Upper lobe of left lung (tissue), 6 donors: ENCODE results near the gene NCAPD3. TPM values are rescaled to one million over a fixed set of nuclear protein-coding genes. Genes with fewer than 3 reads are reported as not detected.

Source experiments
- ATAC-seq, 2 donors: fragments of 200-7000 bp; cut with Tn5 transposase; one replicate each; pipeline ENCODE4 v1.9.1; 2022; ENCODE audit warnings: mild to moderate bottlenecking in 2 of 2, moderate library complexity in 2 of 2; ENCODE audit not compliant: low FRiP score in 2 of 2
- DNase-seq, 2 donors: peaks; one replicate each; pipeline ENCODE4 v3.0.0-alpha.2; 2019 to 2020
- H3K27ac ChIP-seq, 4 donors: fragments of 200-600 bp; sonication (generic); one replicate each; pipeline ENCODE4 v1.5.1; 2016 to 2019
- H3K27me3 ChIP-seq, 4 donors: fragments of 200-600 bp; sonication (generic); one replicate each; pipeline ENCODE4 v1.5.1; 2017 to 2019
- H3K36me3 ChIP-seq, 4 donors: fragments of 200-600 bp; sonication (generic); one replicate each; pipeline ENCODE4 v1.5.1; 2016 to 2019
- H3K4me1 ChIP-seq, 4 donors: fragments of 200-600 bp; sonication (generic); one replicate each; pipeline ENCODE4 v1.5.1; 2018 to 2019
- H3K4me3 ChIP-seq, 4 donors: fragments of 200-600 bp; sonication (generic); one replicate each; pipeline ENCODE4 v1.5.1; 2017 to 2019; ENCODE audit warnings: mild to moderate bottlenecking in 2 of 4, moderate library complexity in 1 of 4
- H3K9me3 ChIP-seq, 4 donors: fragments of 200-600 bp; sonication (generic); one replicate each; pipeline ENCODE4 v1.5.1; 2018 to 2019
- CTCF ChIP-seq, 6 experiments: fragments of 450-650 bp in 4 of 6; fragments of 200-600 bp in 2 of 6; sonication (generic) in 2 of 6; IDR thresholded peaks; one replicate each; pipeline ENCODE4 v1.5.1; 2016 to 2019; ENCODE audit warnings: antibody characterized with exemption in 6 of 6
- EP300 ChIP-seq, 4 donors: sonication (generic); formaldehyde crosslinking; IDR thresholded peaks; one replicate each; pipeline ENCODE4 v1.5.1; 2017; ENCODE audit warnings: antibody characterized with exemption in 4 of 4, control low read depth in 2 of 4
- POLR2A ChIP-seq, 4 donors: fragments of 450-650 bp; IDR thresholded peaks; one replicate each; pipeline ENCODE4 v1.5.1; 2016 to 2017; ENCODE audit warnings: antibody characterized with exemption in 4 of 4, mild to moderate bottlenecking in 2 of 4
- POLR2AphosphoS5 ChIP-seq, 2 donors: sonication (generic); formaldehyde crosslinking; IDR thresholded peaks; one replicate each; pipeline ENCODE4 v1.5.1; 2017; ENCODE audit warnings: antibody characterized with exemption in 2 of 2
- WGBS, 2 donors: methylation state at CpG; one replicate each; pipeline ENCODE4 v1.1.5; 2017 to 2018; 5-methylcytosine and 5-hydroxymethylcytosine counted together
- total RNA-seq, 6 donors: library from RNA; depleted of rRNA in 4 of 6; stranded (reverse); fragments of >200 nt in 4 of 6; gene quantifications; one replicate each; pipeline versions ENCODE4 v1.1.0 to v1.2.1, GENCODE V29; 2016 to 2021
- donor health status: DM: no; HTN: no; CAD: no; lungs with moderate emphysema.
- donor health status: DM: no; HTN: yes; CAD: no; lungs with severe emphysema.

Gene NCAPD3
- total RNA-seq, 6 donors from 2014 or later = 9.9 to 32.5 (median 15.8) TPM

- no peaks in the 10 kb centered on the region for H3K27me3 ChIP-seq
- peaks cover 19 to 30% (median 22%) of the 10 kb centered on the region in 4 donors for H3K4me1 ChIP-seq
- H3K4me3 ChIP-seq = peak overlapping the region; percentile 85 to 98 (median 90)
- no peak for TF ChIP-seq CTCF (IDR thresholded peaks at IDR 0.05)
- no peak for TF ChIP-seq POLR2AphosphoS5 (IDR thresholded peaks at IDR 0.05)
- no peak for TF ChIP-seq POLR2A (IDR thresholded peaks at IDR 0.05)
- no peak for TF ChIP-seq EP300 (IDR thresholded peaks at IDR 0.05)
- H3K36me3 ChIP-seq = peaks cover 4 to 44% (median 24%) of the 10 kb centered on the region in 4 donors
- WGBS, 2 donors = 5 to 7% methylated on average over 27 of the region's 27 CpGs
- H3K27ac ChIP-seq = peak overlapping the region in 2 of 4 donors; percentile 86 to 88
- DNase-seq (peak in 1 of 2 donors; percentile 26), ATAC-seq (peak in 1 of 2 donors; percentile 55)
- H3K9me3 ChIP-seq = no peaks in the 10 kb centered on the region
Observed at GRCh38 chr11:134252346-134253187, 28.8 kb upstream of the NCAPD3 start.

DNA sequence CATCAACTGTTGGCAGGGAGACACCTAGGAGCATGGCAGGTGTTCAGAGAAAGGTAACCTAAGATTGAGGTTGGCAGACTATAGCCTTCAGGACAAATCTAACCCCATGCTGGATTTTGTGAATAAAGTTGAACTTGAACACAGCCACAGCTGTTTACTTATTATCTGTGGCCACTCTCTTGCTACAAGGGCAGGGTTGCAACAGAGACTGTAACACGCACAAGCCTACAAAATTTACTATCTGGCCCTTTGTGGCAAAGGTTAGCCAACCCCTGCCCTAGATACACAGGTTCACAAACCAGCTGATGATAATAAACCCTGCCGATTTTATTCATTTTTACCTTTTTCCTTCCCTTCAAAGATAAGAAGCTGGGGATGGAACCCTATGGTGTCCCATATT lies 26.9 kb upstream of the NCAPD3 start:
- WGBS, 2 donors = 79 to 89% methylated on average over 2 of the region's 2 CpGs
- no peak for TF ChIP-seq EP300 (IDR thresholded peaks at IDR 0.05)
- TF ChIP-seq POLR2A (IDR thresholded peaks at IDR 0.05) = no peak
- no peak for TF ChIP-seq CTCF (IDR thresholded peaks at IDR 0.05)

DNA sequence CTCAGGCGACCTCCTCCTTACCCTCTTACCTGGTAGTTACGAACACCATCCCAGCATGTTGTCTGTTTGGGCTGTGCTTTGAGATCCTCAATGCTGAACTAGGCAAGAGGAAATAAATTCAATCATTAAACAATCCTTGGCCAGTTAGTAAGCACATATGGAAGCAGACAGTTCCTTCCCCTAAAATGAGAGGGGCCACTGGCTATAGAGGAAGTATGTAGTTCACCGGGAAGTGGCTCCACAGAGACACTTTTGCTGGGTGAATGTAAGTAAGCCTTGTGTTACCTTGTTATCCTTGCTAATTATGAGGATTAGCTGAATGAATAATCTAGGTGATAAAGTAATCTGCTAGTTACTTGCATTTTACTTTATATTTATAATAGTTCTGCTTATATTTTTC lies 26.5 kb upstream of the NCAPD3 start:
- Histone ChIP-seq H3K4me3 (no peak overlapping the region), H3K27ac (no peak overlapping the region), H3K4me1 (peaks cover 18 to 29% (median 20%) of the 10 kb centered on the region in 4 donors), H3K36me3 (peaks cover 4 to 59% (median 42%) of the 10 kb centered on the region in 4 donors), H3K27me3 (no peaks in the 10 kb centered on the region), H3K9me3 (no peaks in the 10 kb centered on the region)
- TF ChIP-seq CTCF (IDR thresholded peaks at IDR 0.05) = no peak
- no peak for TF ChIP-seq POLR2A (IDR thresholded peaks at IDR 0.05)
- no peak for TF ChIP-seq POLR2AphosphoS5 (IDR thresholded peaks at IDR 0.05)
- ATAC-seq (no peak), DNase-seq (no peak)
- WGBS, 2 donors = 84 to 86% methylated on average over 3 of the region's 3 CpGs

More for the DNA sequence above, 26.9 kb upstream of the NCAPD3 start:
- no peaks in the 10 kb centered on the region for H3K27me3 ChIP-seq
- no peaks in the 10 kb centered on the region for H3K9me3 ChIP-seq
- ATAC-seq (no peak), DNase-seq (no peak)
- peaks cover 19 to 30% (median 22%) of the 10 kb centered on the region in 4 donors for H3K4me1 ChIP-seq
- no peak overlapping the region for H3K27ac ChIP-seq
- no peak overlapping the region for H3K4me3 ChIP-seq
- H3K36me3 ChIP-seq = peaks cover 4 to 55% (median 38%) of the 10 kb centered on the region in 4 donors

- WGBS, 2 donors = 74 to 86% methylated on average over 7 of the region's 7 CpGs
- Histone ChIP-seq H3K9me3 (no peaks in the 10 kb centered on the region), H3K27me3 (no peaks in the 10 kb centered on the region), H3K27ac (no peak overlapping the region), H3K4me3 (no peak overlapping the region), H3K4me1 (peaks cover 7 to 17% (median 10%) of the 10 kb centered on the region in 4 donors), H3K36me3 (peaks cover 8 to 72% (median 54%) of the 10 kb centered on the region in 4 donors)
- TF ChIP-seq POLR2A (IDR thresholded peaks at IDR 0.05) = no peak
- TF ChIP-seq CTCF (IDR thresholded peaks at IDR 0.05) = no peak
- TF ChIP-seq EP300 (IDR thresholded peaks at IDR 0.05) = no peak
- TF ChIP-seq POLR2AphosphoS5 (IDR thresholded peaks at IDR 0.05) = no peak
- DNase-seq = no peak
- no peak for ATAC-seq
Observed at GRCh38 chr11:134248910-134249480, 25.2 kb upstream of the NCAPD3 start.
